H1 (cell line): ENCODE measurements around the gene WDR45. TPM values are rescaled to one million over a fixed set of nuclear protein-coding genes. Genes with fewer than 3 reads are reported as not detected.

ENCODE experiments used
- CTCF ChIA-PET: fragments of 300-600 bp; sonication (Branson Sonifier 250); formaldehyde crosslinking; loops from one replicate; lab custom pipeline; 2021; ENCODE audit not compliant: partially characterized antibody; lab: Charles Lee
- POLR2A ChIA-PET: fragments of 300-600 bp; sonication (Branson Sonifier 250); formaldehyde crosslinking; loops from one replicate; lab custom pipeline; 2021; ENCODE audit warnings: inconsistent platforms; ENCODE audit not compliant: partially characterized antibody; lab: Charles Lee
- DNase-seq, 2 experiments: peaks; one replicate each; pipeline versions ENCODE4 v3.0.0 to v3.0.0-alpha.2; 2010 to 2022; ENCODE audit warnings: low spot score in 2 of 2, low read depth in 1 of 2, mixed read lengths in 1 of 2
- FAIRE-seq: peaks from 2 replicates; lab custom pipeline; 2011; peaks lifted over from hg19 to GRCh38; lab: Jason Lieb, UNC
- H2AFZ ChIP-seq: 2 replicates; pipeline ENCODE4 v1.8.1; 2012; ENCODE audit warnings: low read length, inconsistent platforms
- H2AK5ac ChIP-seq: 2 replicates; pipeline ENCODE4 v1.6.1; 2013; ENCODE audit warnings: low read depth, low read length
- H2BK120ac ChIP-seq: replicated peaks from 2 replicates; pipeline ENCODE3; 2013; ENCODE audit warnings: low read depth, low read length, inconsistent platforms
- H2BK12ac ChIP-seq: 2 replicates; pipeline ENCODE4 v1.6.1; 2013; ENCODE audit warnings: low read depth, low read length
- H2BK15ac ChIP-seq: 2 replicates; pipeline ENCODE4 v1.6.1; 2013; ENCODE audit warnings: low read length
- H2BK20ac ChIP-seq: 2 replicates; pipeline ENCODE4 v1.6.1; 2013; ENCODE audit warnings: low read length
- H2BK5ac ChIP-seq: 2 replicates; pipeline ENCODE4 v1.6.1; 2013; ENCODE audit warnings: low read depth, low read length
- H3K14ac ChIP-seq: 2 replicates; pipeline ENCODE4 v1.6.1; 2013; ENCODE audit warnings: inconsistent platforms; ENCODE audit not compliant: insufficient read length
- H3K18ac ChIP-seq: 2 replicates; pipeline ENCODE4 v1.6.1; 2013; ENCODE audit warnings: low read length; ENCODE audit errors: extremely low read depth
- H3K23ac ChIP-seq: 2 replicates; pipeline ENCODE4 v1.6.1; 2013; ENCODE audit warnings: inconsistent platforms; ENCODE audit not compliant: insufficient read length
- H3K23me2 ChIP-seq: 2 replicates; pipeline ENCODE4 v1.6.1; 2013; ENCODE audit warnings: low read depth, low read length
- H3K27ac ChIP-seq: 2 replicates; pipeline ENCODE4 v1.6.1; 2011; ENCODE audit warnings: low read depth, low read length, inconsistent platforms
- H3K27me3 ChIP-seq, 4 experiments: replicated peaks in 1 of 4; 1 replicate in 1 of 4; 2 replicates in 3 of 4; pipeline versions ENCODE4 v1.6.1 to v1.8.1; 2011 to 2013; ENCODE audit warnings: low read length in 3 of 4, mild to moderate bottlenecking in 3 of 4, inconsistent platforms in 2 of 4, mixed read lengths in 2 of 4, moderate library complexity in 1 of 4; ENCODE audit not compliant: control insufficient read depth in 3 of 4, insufficient read depth in 3 of 4; ENCODE audit errors: extremely low read depth in 1 of 4
- H3K36me3 ChIP-seq, 4 experiments: 2 replicates each; pipeline versions ENCODE4 v1.6.1 to v1.8.1; 2011 to 2013; ENCODE audit warnings: mild to moderate bottlenecking in 4 of 4, low read length in 3 of 4, moderate library complexity in 2 of 4, control low read depth in 1 of 4, inconsistent platforms in 1 of 4; ENCODE audit not compliant: insufficient read depth in 4 of 4, control insufficient read depth in 2 of 4
- H3K4ac ChIP-seq: replicated peaks from 2 replicates; pipeline ENCODE3; 2013; ENCODE audit warnings: low read length, low read depth, mixed read lengths, inconsistent platforms; ENCODE audit not compliant: insufficient read length
- H3K4me1 ChIP-seq, 4 experiments: replicated peaks in 1 of 4; 1 replicate in 1 of 4; 2 replicates in 3 of 4; pipeline versions ENCODE4 v1.6.1 to v1.8.1; 2011 to 2013; ENCODE audit warnings: low read length in 3 of 4, inconsistent platforms in 2 of 4, mixed read lengths in 1 of 4; ENCODE audit not compliant: insufficient read depth in 4 of 4, control insufficient read depth in 3 of 4
- H3K4me2 ChIP-seq, 2 experiments: 2 replicates each; pipeline versions ENCODE4 v1.6.1 to v1.8.1; 2011 to 2013; ENCODE audit warnings: low read depth in 2 of 2, low read length in 2 of 2, control low read depth in 1 of 2, inconsistent platforms in 1 of 2, mild to moderate bottlenecking in 1 of 2; ENCODE audit not compliant: insufficient read depth in 1 of 2
- H3K4me3 ChIP-seq, 4 experiments: fragments of 200-600, 300-600 bp in 1 of 4; sonication (generic), shearing (Covaris generic), sonication (Bioruptor Twin) in 1 of 4; 2 replicates each; pipeline versions ENCODE4 v1.5.1 to v1.8.1; 2011 to 2016; ENCODE audit warnings: low read length in 4 of 4, low read depth in 3 of 4, control low read depth in 2 of 4, inconsistent platforms in 2 of 4, mild to moderate bottlenecking in 2 of 4, mixed read lengths in 1 of 4, moderate library complexity in 1 of 4; ENCODE audit not compliant: insufficient read depth in 2 of 4; ENCODE audit errors: extremely low read depth in 1 of 4
- H3K56ac ChIP-seq: replicated peaks from 2 replicates; pipeline ENCODE3; 2013; ENCODE audit warnings: low read depth, mild to moderate bottlenecking, mixed read lengths, low read length, inconsistent platforms; ENCODE audit not compliant: insufficient read length
- H3K79me1 ChIP-seq: 2 replicates; pipeline ENCODE4 v1.6.1; 2013; ENCODE audit warnings: low read depth, low read length, control low read depth
- H3K79me2 ChIP-seq, 2 experiments: 2 replicates each; pipeline versions ENCODE4 v1.6.1 to v1.8.1; 2012 to 2013; ENCODE audit warnings: low read length in 2 of 2, mild to moderate bottlenecking in 2 of 2, inconsistent platforms in 1 of 2; ENCODE audit not compliant: insufficient read depth in 2 of 2, control insufficient read depth in 1 of 2
- H3K9ac ChIP-seq, 4 experiments: replicated peaks in 1 of 4; 1 replicate in 1 of 4; 2 replicates in 3 of 4; pipeline versions ENCODE4 v1.6.1 to v1.8.1; 2011 to 2013; ENCODE audit warnings: low read depth in 3 of 4, low read length in 3 of 4, control low read depth in 2 of 4, mild to moderate bottlenecking in 2 of 4, moderate library complexity in 2 of 4, inconsistent platforms in 1 of 4; ENCODE audit errors: extremely low read depth in 1 of 4
- H3K9me3 ChIP-seq, 2 experiments: 2 replicates each; pipeline versions ENCODE4 v1.6.1 to v1.8.1; 2012 to 2013; ENCODE audit warnings: mild to moderate bottlenecking in 2 of 2, moderate library complexity in 2 of 2, control low read depth in 1 of 2, inconsistent platforms in 1 of 2, low read depth in 1 of 2, low read length in 1 of 2, mixed read lengths in 1 of 2; ENCODE audit not compliant: insufficient read depth in 2 of 2
- H4K20me1 ChIP-seq, 2 experiments: replicated peaks in 1 of 2; 2 replicates each; pipeline versions ENCODE3 to v1.8.1; 2011 to 2013; ENCODE audit warnings: inconsistent platforms in 2 of 2, low read length in 2 of 2, mild to moderate bottlenecking in 1 of 2; ENCODE audit not compliant: insufficient read depth in 2 of 2, control insufficient read depth in 1 of 2
- H4K5ac ChIP-seq: 2 replicates; pipeline ENCODE4 v1.6.1; 2013; ENCODE audit warnings: low read length, low read depth, mixed read lengths, inconsistent platforms; ENCODE audit not compliant: insufficient read length
- H4K8ac ChIP-seq: 2 replicates; pipeline ENCODE4 v1.8.0; 2013; ENCODE audit warnings: mild to moderate bottlenecking, moderate library complexity, low read length, inconsistent platforms; ENCODE audit not compliant: insufficient read depth; ENCODE audit errors: extremely low read depth
- H4K91ac ChIP-seq: replicated peaks from 2 replicates; pipeline ENCODE3; 2013; ENCODE audit warnings: low read length, mixed read lengths, inconsistent platforms; ENCODE audit not compliant: insufficient read length
- ATF2 ChIP-seq: IDR thresholded peaks from 2 replicates; pipeline ENCODE4 v1.6.1; 2012; ENCODE audit warnings: low read length, inconsistent platforms
- EGR1 ChIP-seq: IDR thresholded peaks from 2 replicates; pipeline ENCODE4 v1.6.1; 2011; ENCODE audit warnings: low read depth, low read length, borderline replicate concordance
- GABPA ChIP-seq: IDR thresholded peaks from 2 replicates; pipeline ENCODE4 v1.6.1; 2011; ENCODE audit warnings: mild to moderate bottlenecking, low read length, moderate library complexity, borderline replicate concordance; ENCODE audit not compliant: insufficient read depth
- GTF2F1 ChIP-seq: IDR thresholded peaks from 2 replicates; pipeline ENCODE4 v1.6.1; 2012; ENCODE audit warnings: low read depth, low read length, improper control_type of control experiment, borderline replicate concordance
- KDM1A ChIP-seq: fragments of 200-600, 300-600 bp; sonication (generic); IDR thresholded peaks from 2 replicates; pipeline ENCODE4 v1.7.1; 2016; ENCODE audit warnings: mild to moderate bottlenecking, low read length, borderline replicate concordance
- SIX5 ChIP-seq: IDR thresholded peaks from 2 replicates; pipeline ENCODE4 v1.6.1; 2011; ENCODE audit warnings: mild to moderate bottlenecking, low read depth, low read length
- SP4 ChIP-seq: IDR thresholded peaks from 2 replicates; pipeline ENCODE4 v1.6.1; 2012; ENCODE audit warnings: low read length, inconsistent platforms
- USF2 ChIP-seq: IDR thresholded peaks from 2 replicates; pipeline ENCODE4 v1.6.1; 2011; ENCODE audit warnings: low read length, improper control_type of control experiment
- WGBS, 2 experiments: shearing (Covaris generic) in 1 of 2; methylation state at CpG; one replicate each; pipeline versions ENCODE4 v1.1.6 to v1.1.7; 2013 to 2015; ENCODE audit warnings: low lambda C conversion rate in 2 of 2, mixed read lengths in 2 of 2, inconsistent platforms in 1 of 2, low coverage in 1 of 2, missing lambda C conversion rate in 1 of 2; ENCODE audit not compliant: insufficient replicate concordance in 2 of 2, insufficient coverage in 1 of 2, insufficient read length in 1 of 2; ENCODE audit errors: extremely low coverage in 1 of 2, missing lambda C conversion rate in 1 of 2; 5-methylcytosine and 5-hydroxymethylcytosine counted together
- polyA plus RNA-seq, 7 experiments: library from polyadenylated mRNA; depleted of rRNA in 3 of 7; stranded (reverse) in 5 of 7; unstranded in 2 of 7; fragments of >200 nt in 5 of 7; fragments of 200-250 nt in 2 of 7; gene quantifications; 1 replicate in 5 of 7; 2 replicates in 1 of 7; 4 replicates in 1 of 7; pipeline versions ENCODE4 v1.2.1 to v1.2.3, GENCODE V29; 2011 to 2013; ENCODE audit warnings: missing spikeins in 2 of 7, mixed read lengths in 2 of 7
- total RNA-seq: library from RNA; stranded (reverse); fragmentation: NEBNext Ultra II Directional; extraction: Animal tissue kit (Norgen Biotek cat#: 25700); gene quantifications from 2 replicates; pipeline ENCODE4 v1.2.1, GENCODE V29; 2021
- TF ChIP-seq, protein P1 (sequence below): IDR thresholded peaks from 2 replicates; pipeline ENCODE4 v1.6.1; 2011; ENCODE audit warnings: low read depth, mild to moderate bottlenecking, low read length; ENCODE audit not compliant: insufficient read depth
- TF ChIP-seq, protein P2 (sequence below): IDR thresholded peaks from 2 replicates; pipeline ENCODE4 v1.6.1; 2012; ENCODE audit warnings: inconsistent platforms

WDR45 gene
- total and polyA plus RNA-seq, 2 of the 8 experiments (the other 6 are each of a cell fraction or from before 2014, with no cell fraction given) = 27.9 to 49.7 TPM

DNA sequence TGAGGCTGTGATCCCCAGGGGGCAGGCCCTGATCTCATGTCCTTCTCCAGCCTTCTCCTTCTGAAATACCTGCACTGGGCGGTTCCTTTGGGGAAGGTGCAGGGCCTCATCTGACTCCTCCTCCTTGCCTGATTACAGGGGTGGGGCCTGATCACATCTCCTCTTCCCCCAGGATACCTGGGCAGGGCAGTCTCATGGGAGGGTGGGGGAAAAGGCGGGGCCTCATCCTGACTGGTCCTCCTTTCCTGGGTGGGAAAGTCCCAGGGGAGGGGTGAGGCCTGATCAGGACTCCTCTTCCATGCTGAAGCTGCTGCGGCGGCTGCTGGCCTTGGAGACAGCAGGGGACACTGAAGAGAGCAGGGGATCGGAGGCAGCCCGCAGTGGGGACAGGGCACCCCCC is 49.8 kb downstream of the WDR45 start:
- H2AK5ac ChIP-seq = no peak overlapping the region
- no peak overlapping the region for H2BK5ac ChIP-seq
- peaks cover 10 to 54% (median 34%) of the 10 kb centered on the region in 4 experiments; a peak in 7 of 8 replicates for H3K36me3 ChIP-seq
- no peak overlapping the region for H3K9ac ChIP-seq
- H3K14ac ChIP-seq = no peak overlapping the region
- CTCF ChIA-PET = no interaction called here
- no peaks in the 10 kb centered on the region for H3K27me3 ChIP-seq
- H2BK15ac ChIP-seq = no peak overlapping the region
- H2BK12ac ChIP-seq = no peak overlapping the region
- no peak overlapping the region for H3K4me3 ChIP-seq
- no peak overlapping the region for H3K23ac ChIP-seq
- FAIRE-seq = no peak
- H2BK20ac ChIP-seq = no peak overlapping the region
- H3K4me2 ChIP-seq = no peak overlapping the region; a peak in 1 of 4 replicates
- peak overlapping the region; percentile 25; the same call in 1 of the 2 replicates for H3K27ac ChIP-seq
- 67% methylated on average over 1 of the region's 6 CpGs; no CpG with 5 or more reads in 1 of the 2 experiments for WGBS, 2 experiments
- no peak overlapping the region for H4K5ac ChIP-seq
- no peak for DNase-seq
- H4K8ac ChIP-seq = no peak overlapping the region
- no peaks in the 10 kb centered on the region for H3K79me1 ChIP-seq
- H3K18ac ChIP-seq = no peak overlapping the region
- H3K9me3 ChIP-seq = no peaks in the 10 kb centered on the region
- H3K79me2 ChIP-seq = no peaks in the 10 kb centered on the region
- no peaks in the 10 kb centered on the region for H3K23me2 ChIP-seq
- POLR2A ChIA-PET = interaction anchor here (0.9 to 2.0 kb wide), 7 partner anchors 10 to 115 kb away, joined by 3 to 11 read pairs (median 5); no protein-coding TSS in a partner anchor
- H4K20me1 ChIP-seq = peaks cover 0 to 2% of the 10 kb centered on the region in 2 experiments
- H3K4ac ChIP-seq = no peak overlapping the region
- peaks cover 0 to 6% (median 2%) of the 10 kb centered on the region in 4 experiments; a peak in 2 of 7 replicates for H3K4me1 ChIP-seq
- H2BK120ac ChIP-seq = no peak overlapping the region
- no peak overlapping the region for H4K91ac ChIP-seq
- H3K56ac ChIP-seq = no peak overlapping the region
- H2AFZ ChIP-seq = no peak overlapping the region
- no peak for TF ChIP-seq ATF2
- no peak for TF ChIP-seq SIX5
- no peak for TF ChIP-seq GABPA
- TF ChIP-seq GTF2F1 = no peak
- TF ChIP-seq, protein P1, sequence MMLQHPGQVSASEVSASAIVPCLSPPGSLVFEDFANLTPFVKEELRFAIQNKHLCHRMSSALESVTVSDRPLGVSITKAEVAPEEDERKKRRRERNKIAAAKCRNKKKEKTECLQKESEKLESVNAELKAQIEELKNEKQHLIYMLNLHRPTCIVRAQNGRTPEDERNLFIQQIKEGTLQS = no peak
- no peak for TF ChIP-seq SP4
- no peak for TF ChIP-seq EGR1
- TF ChIP-seq KDM1A = no peak
- no peak for TF ChIP-seq USF2
- TF ChIP-seq, protein P2, sequence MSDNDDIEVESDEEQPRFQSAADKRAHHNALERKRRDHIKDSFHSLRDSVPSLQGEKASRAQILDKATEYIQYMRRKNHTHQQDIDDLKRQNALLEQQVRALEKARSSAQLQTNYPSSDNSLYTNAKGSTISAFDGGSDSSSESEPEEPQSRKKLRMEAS = no peak
